ENCODE data around the gene RBMS1.

RBMS1 gene

GRCh38 chr2:160269803-160270570 is 223.6 kb downstream of the RBMS1 start:
- peak; percentile 78 for DNase-seq (ENCODE audit: low spot score)
- in situ Hi-C loops (cut with MboI; ENCODE audit: low pct_unique_long_range_greater_than_20kb, low sequenced_read_pairs, unreplicated experiment), result no loop called here
- TF ChIP-seq CTCF (IDR thresholded peaks at IDR 0.05; ENCODE audit: extremely low read depth, insufficient read depth, missing control alignments), result peak; percentile 49

- in situ Hi-C loops (cut with MboI; ENCODE audit: low pct_unique_long_range_greater_than_20kb, low sequenced_read_pairs, unreplicated experiment), result no loop called here
- DNase-seq (ENCODE audit: low spot score), result no peak
- no peak for TF ChIP-seq CTCF (IDR thresholded peaks at IDR 0.05; ENCODE audit: extremely low read depth, insufficient read depth, missing control alignments)
Measured at GRCh38 chr2:160269365-160269764, 224.2 kb downstream of the RBMS1 start.

GRCh38 chr2:160268151-160268781 is 225.3 kb downstream of the RBMS1 start:
- no peak for TF ChIP-seq CTCF (IDR thresholded peaks at IDR 0.05; ENCODE audit: extremely low read depth, insufficient read depth, missing control alignments)
- no peak for DNase-seq (ENCODE audit: low spot score)
- in situ Hi-C loops (cut with MboI; ENCODE audit: low pct_unique_long_range_greater_than_20kb, low sequenced_read_pairs, unreplicated experiment), result no loop called here

GRCh38 chr2:160267692-160268091 is 225.9 kb downstream of the RBMS1 start:
- in situ Hi-C loops (cut with MboI; ENCODE audit: low pct_unique_long_range_greater_than_20kb, low sequenced_read_pairs, unreplicated experiment), result no loop called here
- DNase-seq (ENCODE audit: low spot score), result no peak

GRCh38 chr2:160267022-160267421 is 226.6 kb downstream of the RBMS1 start:
- DNase-seq (ENCODE audit: low spot score), result no peak
- no peak for TF ChIP-seq CTCF (IDR thresholded peaks at IDR 0.05; ENCODE audit: extremely low read depth, insufficient read depth, missing control alignments)
- in situ Hi-C loops (cut with MboI; ENCODE audit: low pct_unique_long_range_greater_than_20kb, low sequenced_read_pairs, unreplicated experiment), result no loop called here

More at GRCh38 chr2:160267692-160268091, 225.9 kb downstream of the RBMS1 start:
- no peak for TF ChIP-seq CTCF (IDR thresholded peaks at IDR 0.05; ENCODE audit: extremely low read depth, insufficient read depth, missing control alignments)

GRCh38 chr2:160266037-160266551 is 227.5 kb downstream of the RBMS1 start:
- in situ Hi-C loops (cut with MboI; ENCODE audit: low pct_unique_long_range_greater_than_20kb, low sequenced_read_pairs, unreplicated experiment), result no loop called here
- TF ChIP-seq CTCF (IDR thresholded peaks at IDR 0.05; ENCODE audit: extremely low read depth, insufficient read depth, missing control alignments), result no peak
- DNase-seq (ENCODE audit: low spot score), result peak; percentile 22
